GM19395 (cell line): ENCODE data around the gene SULT4A1.

Experiments used
- ATAC-seq: cut with Tn5 transposase; IDR thresholded peaks from one replicate; pipeline ENCODE4 v1.9.1; 2021; ENCODE audit warnings: mild to moderate bottlenecking, moderate library complexity; ENCODE audit not compliant: unreplicated experiment

The SULT4A1 gene

GRCh38 chr22:43829904-43830851, 32.1 kb downstream of the SULT4A1 start:
- no peak for ATAC-seq

DNA sequence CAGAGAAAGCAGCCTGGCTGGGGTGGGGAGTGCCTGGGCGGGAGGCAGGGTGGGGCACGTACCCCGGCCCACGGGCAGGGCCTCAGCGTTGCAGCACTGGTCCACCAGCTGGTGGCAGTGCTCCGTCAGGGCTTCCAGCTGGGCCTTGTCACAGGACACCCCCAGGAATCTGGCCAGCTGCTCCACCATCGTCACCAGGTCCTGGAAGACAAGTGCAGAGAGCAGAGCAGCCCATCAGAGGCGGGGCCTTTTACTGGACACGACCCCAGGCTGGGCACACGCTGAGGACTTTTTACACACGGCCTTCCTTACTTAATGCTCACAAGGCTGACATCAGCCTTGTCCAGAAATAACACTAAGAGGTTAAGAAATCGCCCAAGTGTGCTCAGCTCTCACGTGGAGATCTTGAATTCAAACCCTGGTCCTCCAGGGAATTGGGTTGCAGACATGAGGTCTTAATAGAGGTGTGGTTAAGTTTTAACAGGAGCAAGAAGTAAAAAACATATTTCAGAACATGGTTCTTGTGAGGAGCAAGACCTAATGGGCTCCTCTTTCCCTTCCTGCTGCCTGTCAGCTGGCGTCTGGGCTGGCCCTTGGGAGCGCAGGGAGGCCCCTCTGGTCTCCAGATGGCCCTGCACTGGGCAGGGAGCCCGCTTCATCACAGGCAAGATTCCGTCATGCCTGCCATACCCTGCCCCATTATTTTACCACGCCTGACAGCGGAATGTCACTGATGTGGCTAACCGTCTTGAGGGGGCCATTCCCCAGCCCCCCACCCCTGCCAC, 33.1 kb downstream of the SULT4A1 start:
- no peak for ATAC-seq

DNA sequence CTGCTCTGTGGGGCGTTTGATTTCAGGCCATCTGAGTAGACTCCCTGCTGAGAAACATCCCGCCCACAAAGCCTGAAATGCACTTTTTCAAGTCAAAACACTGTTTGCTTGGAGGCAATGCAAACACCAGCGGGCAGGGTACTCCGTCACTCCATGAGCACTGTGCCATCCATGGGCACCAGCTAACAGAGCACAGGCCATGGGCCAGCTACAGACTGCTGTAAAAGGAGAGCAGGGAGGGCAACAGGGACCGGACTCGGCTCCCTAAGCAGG, 33.7 kb downstream of the SULT4A1 start:
- no peak for ATAC-seq

GRCh38 chr22:43827926-43828724, 34.2 kb downstream of the SULT4A1 start:
- ATAC-seq, result no peak

DNA sequence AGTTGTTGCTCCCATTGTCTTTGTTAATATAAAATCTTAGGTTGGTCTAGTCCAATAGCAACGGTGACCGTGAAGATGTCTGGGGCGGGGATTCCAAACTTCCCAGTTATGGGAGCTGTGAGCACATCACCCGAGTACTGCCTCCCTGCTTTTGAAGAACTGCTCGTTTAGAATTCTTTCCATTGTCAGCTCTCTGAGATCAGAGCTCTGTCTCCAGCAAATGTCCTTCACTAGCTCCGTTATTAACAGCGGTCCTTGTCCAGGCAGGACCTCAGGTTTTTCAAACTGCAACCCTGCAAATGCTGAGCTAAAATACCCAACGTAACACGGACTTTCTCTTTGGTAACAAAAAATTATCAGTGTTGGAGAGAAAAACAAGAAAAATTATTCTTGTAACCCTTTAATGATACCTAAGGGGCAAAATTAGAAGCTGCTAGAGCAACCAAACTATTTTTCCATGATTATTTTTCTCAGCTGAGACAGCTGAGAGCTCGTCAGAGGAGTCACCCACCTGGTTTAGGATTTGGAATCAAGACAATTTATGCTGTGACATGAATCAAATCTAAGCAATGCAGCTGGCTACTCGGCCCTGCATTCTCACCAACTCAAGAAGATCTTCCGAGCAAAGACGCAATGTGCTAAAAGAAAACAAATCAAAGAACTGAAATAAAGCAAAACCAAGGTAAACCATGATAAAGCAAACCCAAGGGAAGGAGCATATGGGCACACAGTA, 35.1 kb downstream of the SULT4A1 start:
- no peak for ATAC-seq

GRCh38 chr22:43826142-43827002, 35.9 kb downstream of the SULT4A1 start:
- no peak for ATAC-seq

DNA sequence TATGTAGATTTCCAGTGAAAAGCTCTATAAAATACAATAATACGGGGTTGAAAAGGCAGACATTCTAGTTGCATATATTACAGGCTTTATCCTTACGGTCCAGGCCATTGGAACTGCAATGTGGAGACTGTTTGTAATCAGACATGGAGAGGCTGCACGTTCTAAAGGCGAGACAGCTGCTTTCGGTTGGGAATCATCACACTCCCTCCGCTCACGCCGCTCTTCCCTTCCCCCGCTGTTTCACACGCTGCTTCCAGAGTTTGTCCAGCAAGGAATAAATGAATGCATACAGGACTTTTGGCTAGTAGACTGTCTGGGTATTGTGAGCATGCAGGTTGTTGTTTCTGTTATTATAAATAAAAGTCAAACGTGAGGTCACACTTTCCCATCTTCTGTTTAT, 36.7 kb downstream of the SULT4A1 start:
- ATAC-seq, result no peak

- ATAC-seq, result no peak
Observed at GRCh38 chr22:43824724-43825420, 37.4 kb downstream of the SULT4A1 start.

GRCh38 chr22:43823911-43824665, 38.2 kb downstream of the SULT4A1 start:
- no peak for ATAC-seq

DNA sequence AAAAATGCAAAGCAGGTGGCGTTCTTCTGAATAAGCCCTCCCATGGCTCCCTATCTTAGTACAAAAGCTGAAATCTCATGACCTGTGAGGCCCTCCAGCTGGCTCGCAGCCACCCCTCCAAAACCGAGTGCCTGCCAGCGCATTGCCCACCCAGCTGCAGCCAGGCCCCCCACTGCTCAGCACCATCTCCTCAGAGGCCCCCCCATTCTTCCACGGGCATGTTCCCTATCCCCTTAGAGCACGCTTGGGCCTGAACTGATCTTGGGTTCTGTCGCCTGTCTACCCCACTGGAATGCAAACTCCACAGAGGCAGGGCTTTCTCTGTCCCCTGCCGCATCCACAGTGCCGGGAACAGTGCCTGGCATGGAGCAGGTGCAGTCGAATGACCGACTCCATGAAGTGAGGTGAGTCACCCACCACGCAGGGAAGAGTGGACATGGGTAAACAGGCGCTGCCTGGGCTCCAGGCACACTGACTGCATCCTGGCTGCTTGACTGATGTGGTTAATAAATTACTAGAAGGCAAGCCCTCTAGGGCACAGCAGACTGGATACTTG, 38.9 kb downstream of the SULT4A1 start:
- no peak for ATAC-seq

DNA sequence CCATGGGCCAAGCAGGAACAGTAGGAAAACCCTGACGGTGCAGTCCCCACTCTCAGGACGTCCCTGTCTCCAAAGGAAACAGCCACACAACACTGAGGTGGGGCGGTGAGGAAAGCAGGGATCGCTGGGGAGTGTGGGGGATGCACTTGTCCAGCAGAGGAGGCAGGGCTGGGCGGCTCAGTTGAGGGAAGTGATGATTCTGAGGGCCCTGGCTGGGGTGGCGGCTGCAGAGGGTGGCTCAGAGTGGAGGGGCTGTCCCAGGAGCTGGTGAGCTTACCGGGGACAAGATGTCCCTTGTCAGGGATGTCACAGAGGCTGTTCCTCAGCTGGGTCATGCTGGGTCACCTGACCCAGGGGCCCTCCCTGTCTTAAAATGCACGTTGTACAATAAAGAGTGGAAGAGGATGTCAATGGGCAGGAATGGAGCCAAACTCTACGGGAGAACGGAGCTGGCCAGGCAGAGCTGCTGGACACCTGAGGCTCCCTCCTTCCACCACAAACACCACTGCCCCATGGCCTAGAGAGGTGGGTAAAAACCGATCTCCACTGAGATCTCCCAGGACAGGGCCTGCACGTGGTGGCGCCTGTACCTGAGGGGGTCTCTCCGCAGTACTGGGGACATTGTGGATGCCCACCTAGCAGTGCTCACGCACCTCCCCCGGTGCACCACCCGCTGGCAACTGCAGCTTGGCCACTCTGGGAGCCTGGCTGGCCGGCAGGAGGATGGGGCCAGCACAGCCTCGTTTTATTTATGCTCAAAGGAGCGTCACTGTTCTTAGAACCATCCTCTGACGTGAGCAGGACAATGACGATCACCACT, 40.5 kb downstream of the SULT4A1 start:
- no peak for ATAC-seq

DNA sequence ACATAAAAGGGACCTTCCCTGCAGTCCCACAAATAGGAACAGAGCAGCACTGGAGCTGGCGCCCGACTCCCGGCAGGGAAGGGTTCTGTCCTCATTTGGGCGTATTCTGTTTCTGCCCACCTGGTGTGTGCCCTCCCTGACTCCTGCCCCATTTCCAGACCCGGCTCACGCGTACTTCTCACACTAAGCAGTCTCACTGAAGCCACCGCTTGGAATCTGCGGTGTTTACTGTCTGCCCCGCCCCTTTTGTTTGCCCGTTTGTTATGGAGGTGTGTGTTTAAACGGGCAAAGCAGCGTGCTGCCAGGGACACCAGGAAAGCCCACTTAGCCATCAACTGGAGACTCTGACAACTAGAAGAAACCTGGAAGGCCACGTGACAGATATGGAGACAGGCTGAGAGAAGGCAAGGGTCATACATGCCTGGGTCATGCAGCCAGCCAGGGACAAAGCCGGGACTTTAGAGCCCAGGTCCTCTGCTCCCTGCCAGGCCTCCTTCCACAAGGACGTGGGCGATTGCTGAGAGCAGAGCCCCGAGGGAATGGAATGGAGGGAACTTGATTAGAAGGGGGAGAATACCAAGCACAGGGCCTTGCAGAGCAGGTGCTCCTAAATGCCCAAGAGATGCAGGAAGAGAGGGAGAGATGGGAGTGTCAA, 41.5 kb downstream of the SULT4A1 start:
- no peak for ATAC-seq

DNA sequence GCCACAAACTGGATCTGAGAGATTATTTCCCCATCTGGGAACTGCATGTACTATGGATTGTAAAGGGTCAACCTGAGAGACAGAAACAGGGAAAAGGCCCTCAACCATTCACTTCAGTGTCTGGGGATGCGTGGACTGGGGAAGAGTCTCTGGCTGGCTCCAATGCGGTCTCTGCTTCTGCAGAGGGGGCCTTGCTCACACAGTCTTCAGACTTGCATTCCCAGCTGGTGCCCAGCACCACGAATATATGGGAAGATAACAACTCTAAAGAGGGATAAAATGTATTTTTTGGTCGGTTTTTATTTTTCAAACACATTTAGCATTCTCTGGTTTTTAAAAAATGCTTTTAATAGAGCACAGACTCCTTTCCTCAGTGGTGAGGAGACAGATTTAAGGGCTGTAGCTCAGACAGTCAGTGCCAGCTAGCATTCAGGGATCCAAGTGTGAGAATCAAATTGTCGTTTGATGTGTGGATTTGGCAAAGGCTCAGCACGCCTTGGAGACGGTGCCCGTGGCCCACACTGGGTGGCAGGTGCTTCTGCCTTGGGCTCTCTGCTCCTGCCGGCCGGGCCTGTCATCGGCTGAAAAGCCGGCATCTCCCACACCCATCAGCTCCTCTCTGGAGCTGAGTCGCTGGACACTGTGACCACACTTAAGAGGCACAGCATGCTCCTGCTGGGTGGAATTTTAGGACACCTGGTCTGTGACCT, 42.2 kb downstream of the SULT4A1 start:
- ATAC-seq, result no peak

GRCh38 chr22:43819421-43819921, 42.8 kb downstream of the SULT4A1 start:
- no peak for ATAC-seq

- no peak for ATAC-seq
Observed at GRCh38 chr22:43818981-43819380, 43.3 kb downstream of the SULT4A1 start.

- ATAC-seq, result no peak
Observed at GRCh38 chr22:43817402-43817801, 44.9 kb downstream of the SULT4A1 start.
